ENCODE results near the gene TOR2A. TPM values are rescaled to one million over a fixed set of nuclear protein-coding genes. Genes with fewer than 3 reads are reported as not detected.

TOR2A gene
- total RNA-seq, 1 donor from 2014 or later = 29.1 TPM

GRCh38 chr9:127779136-127779981 lies 44.3 kb upstream of the TOR2A start:
- H3K27me3 Mint-ChIP-seq (ENCODE audit: unreplicated experiment) = no peaks in the 10 kb centered on the region
- no peak for DNase-seq (ENCODE audit: low spot score)
- no peak overlapping the region for H3K4me3 Mint-ChIP-seq (ENCODE audit: unreplicated experiment)
- no peak overlapping the region for H3K27ac Mint-ChIP-seq (ENCODE audit: unreplicated experiment)
- TF ChIP-seq CTCF (IDR thresholded peaks at IDR 0.05; ENCODE audit: unreplicated experiment) = no peak
- peaks cover 11% of the 10 kb centered on the region for H3K4me1 Mint-ChIP-seq (ENCODE audit: unreplicated experiment)
- H3K36me3 Mint-ChIP-seq (ENCODE audit: low read depth, unreplicated experiment) = no peaks in the 10 kb centered on the region
- no peaks in the 10 kb centered on the region for H3K9me3 Mint-ChIP-seq (ENCODE audit: unreplicated experiment)

DNA sequence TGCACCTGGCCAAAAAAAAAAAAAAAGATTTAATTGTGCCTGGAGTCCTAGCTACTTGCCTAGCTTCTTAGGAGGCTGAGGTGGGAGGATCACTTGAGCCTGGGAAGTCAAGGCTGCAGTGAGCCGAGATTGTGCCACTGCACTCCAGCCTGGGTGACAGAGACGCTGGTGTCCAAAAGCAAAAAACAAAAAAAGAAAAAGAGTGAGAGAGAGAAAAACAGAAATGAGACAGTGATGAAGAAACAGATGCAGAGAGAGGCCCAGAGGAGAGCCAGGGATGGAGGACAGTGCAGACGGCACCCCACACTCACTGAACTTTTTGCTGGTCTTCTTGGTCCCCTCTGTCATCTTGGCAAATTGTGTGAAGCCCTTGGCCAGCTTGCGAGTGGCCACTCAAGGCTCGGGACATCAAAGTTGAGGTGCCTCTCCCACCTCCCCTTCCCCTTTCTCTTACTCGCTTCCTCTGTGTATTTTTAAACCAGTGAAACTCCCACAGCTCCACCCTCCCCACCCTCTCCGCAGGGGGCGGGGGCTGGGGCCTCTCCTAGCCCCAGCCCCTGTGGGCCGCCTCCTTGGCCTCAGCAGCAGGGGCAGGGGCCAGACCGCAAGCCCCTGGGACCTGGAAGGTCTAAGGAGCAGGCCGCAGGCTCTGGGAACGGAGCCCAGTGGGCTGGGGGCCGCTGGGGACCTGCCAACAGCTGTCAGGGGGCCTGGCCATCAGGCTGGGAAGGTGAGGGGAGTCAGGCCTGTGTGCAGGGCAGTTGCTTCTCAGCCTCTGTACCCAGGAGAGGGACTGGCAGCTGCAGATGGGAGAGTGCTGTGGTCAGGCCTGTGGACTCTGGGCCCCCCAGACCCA lies 43.4 kb upstream of the TOR2A start, which contains the start of gene SH2D3C:
Gene SH2D3C, minus strand, starts transcription at position 387 of the 856 bp plus-strand sequence. Its CDS starts 39 bp downstream, at position 348.
- H3K36me3 Mint-ChIP-seq (ENCODE audit: low read depth, unreplicated experiment) = no peaks in the 10 kb centered on the region
- no peak for TF ChIP-seq CTCF (IDR thresholded peaks at IDR 0.05; ENCODE audit: unreplicated experiment)
- H3K27me3 Mint-ChIP-seq (ENCODE audit: unreplicated experiment) = no peaks in the 10 kb centered on the region
- H3K27ac Mint-ChIP-seq (ENCODE audit: unreplicated experiment) = no peak within 1 kb of the TSS
- H3K4me1 Mint-ChIP-seq (ENCODE audit: unreplicated experiment) = peaks cover 7% of the 10 kb centered on the region
- no peak within 1 kb of the TSS for H3K4me3 Mint-ChIP-seq (ENCODE audit: unreplicated experiment)
- H3K9me3 Mint-ChIP-seq (ENCODE audit: unreplicated experiment) = no peaks in the 10 kb centered on the region
- no peak for DNase-seq (ENCODE audit: low spot score)

DNA sequence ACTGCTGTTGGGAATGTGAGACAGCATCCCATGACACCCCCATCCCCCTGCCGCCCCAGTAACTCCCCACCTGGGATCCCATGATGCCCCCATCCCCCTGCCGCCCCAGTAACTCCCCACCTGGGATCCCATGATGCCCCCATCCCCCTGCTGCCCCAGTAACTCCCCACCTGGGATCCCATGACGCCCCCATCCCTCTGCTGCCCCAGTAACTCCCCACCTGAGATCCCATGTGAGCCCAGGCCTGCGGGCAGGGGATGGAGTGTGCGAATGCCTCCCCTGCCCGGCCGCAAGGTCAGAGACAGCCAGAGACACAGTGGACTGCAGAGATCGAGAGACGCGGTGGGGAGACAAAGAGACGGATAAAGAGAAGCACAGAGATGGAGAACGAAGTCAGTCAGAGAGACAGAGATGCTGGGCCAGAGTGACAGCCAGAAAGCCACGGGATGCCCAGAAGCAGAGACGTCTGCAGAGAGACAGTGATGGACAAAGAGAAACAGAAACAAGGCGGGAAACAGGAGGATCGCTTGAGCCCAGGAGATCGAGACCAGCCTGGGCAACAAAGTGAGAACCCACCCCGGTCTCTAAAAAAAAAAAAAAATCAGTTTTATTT lies 42.4 kb upstream of the TOR2A start:
- no peaks in the 10 kb centered on the region for H3K9me3 Mint-ChIP-seq (ENCODE audit: unreplicated experiment)
- H3K4me3 Mint-ChIP-seq (ENCODE audit: unreplicated experiment) = no peak overlapping the region
- no peaks in the 10 kb centered on the region for H3K36me3 Mint-ChIP-seq (ENCODE audit: low read depth, unreplicated experiment)
- no peak for DNase-seq (ENCODE audit: low spot score)
- H3K27ac Mint-ChIP-seq (ENCODE audit: unreplicated experiment) = no peak overlapping the region
- no peaks in the 10 kb centered on the region for H3K27me3 Mint-ChIP-seq (ENCODE audit: unreplicated experiment)
- peaks cover 7% of the 10 kb centered on the region for H3K4me1 Mint-ChIP-seq (ENCODE audit: unreplicated experiment)
- no peak for TF ChIP-seq CTCF (IDR thresholded peaks at IDR 0.05; ENCODE audit: unreplicated experiment)

- Mint-ChIP-seq H3K9me3 (ENCODE audit: unreplicated experiment) (no peaks in the 10 kb centered on the region), H3K4me1 (ENCODE audit: unreplicated experiment) (peaks cover 7% of the 10 kb centered on the region), H3K27me3 (ENCODE audit: unreplicated experiment) (no peaks in the 10 kb centered on the region), H3K4me3 (ENCODE audit: unreplicated experiment) (no peak overlapping the region), H3K36me3 (ENCODE audit: low read depth, unreplicated experiment) (no peaks in the 10 kb centered on the region), H3K27ac (ENCODE audit: unreplicated experiment) (no peak overlapping the region)
- DNase-seq (ENCODE audit: low spot score) = no peak
- no peak for TF ChIP-seq CTCF (IDR thresholded peaks at IDR 0.05; ENCODE audit: unreplicated experiment)
These were observed 41.8 kb upstream of the TOR2A start for GRCh38 chr9:127776924-127777289.

Data from endothelial cell (in vitro differentiated cells).